Esophagus muscularis mucosa (tissue), 3 donors: Measurements from ENCODE around the gene SYNE1.

ENCODE experiments used
- POLR2A ChIP-seq: fragments of 450-650 bp; IDR thresholded peaks from one replicate; pipeline ENCODE4 v1.6.1; 2017; ENCODE audit warnings: antibody characterized with exemption, moderate library complexity, mild to moderate bottlenecking, low read depth
- POLR2AphosphoS5 ChIP-seq, 2 donors: sonication (generic); formaldehyde crosslinking; IDR thresholded peaks; one replicate each; pipeline ENCODE4 v1.6.1; 2017; ENCODE audit warnings: antibody characterized with exemption in 2 of 2
- TF ChIP-seq, protein P1 (sequence below), 3 experiments: fragments of 200-600 bp in 2 of 3; fragments of 450-650 bp in 1 of 3; sonication (generic) in 2 of 3; IDR thresholded peaks; one replicate each; pipeline ENCODE4 v1.5.1; 2017 to 2019; ENCODE audit warnings: antibody characterized with exemption in 3 of 3, mild to moderate bottlenecking in 2 of 3, moderate library complexity in 1 of 3

DNA sequence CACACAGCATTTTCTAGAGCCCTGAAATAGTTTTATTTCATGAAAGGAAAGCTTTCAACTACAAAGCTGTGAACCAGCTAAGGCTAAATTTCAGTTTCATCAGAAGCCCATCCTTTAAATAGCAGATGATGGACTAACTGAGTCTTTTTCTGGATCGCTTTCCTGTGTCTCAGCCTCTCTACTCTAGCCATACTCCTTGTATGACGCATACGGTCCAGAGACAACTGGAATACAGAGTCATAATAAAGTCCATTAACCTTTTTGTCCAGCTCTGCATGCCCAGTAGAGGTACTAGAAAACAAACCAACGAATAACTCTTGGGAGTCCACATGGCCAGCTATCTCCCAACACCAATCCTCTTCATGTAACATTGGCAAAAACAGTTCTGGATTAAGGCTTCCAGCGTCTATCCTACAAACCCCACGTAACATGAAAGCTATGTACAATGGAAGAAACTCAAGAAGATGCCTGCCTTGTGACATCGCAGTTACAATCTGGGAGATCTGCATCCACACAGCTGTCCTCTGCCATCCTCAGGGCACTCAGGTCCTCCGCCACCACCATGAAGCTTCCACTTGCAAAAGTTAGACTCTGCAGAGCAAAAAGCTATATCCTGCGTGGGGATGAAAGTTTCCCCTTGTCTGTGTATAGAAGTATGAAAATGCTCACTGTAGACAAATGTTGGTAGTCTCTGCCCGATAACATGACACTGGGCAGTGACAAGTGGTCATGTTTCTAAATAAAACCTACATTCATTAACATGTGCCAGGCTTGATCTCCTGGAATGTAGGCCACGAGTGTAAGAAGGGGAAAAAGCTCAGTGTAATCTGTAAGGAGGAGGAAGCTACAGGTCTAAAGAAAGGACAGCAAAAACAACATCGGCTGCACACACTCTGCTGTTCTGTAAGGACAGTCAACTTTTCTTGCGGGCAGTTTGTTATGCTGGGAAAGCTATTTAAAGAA is 469.2 kb downstream of the SYNE1 start:
- TF ChIP-seq, protein P1, sequence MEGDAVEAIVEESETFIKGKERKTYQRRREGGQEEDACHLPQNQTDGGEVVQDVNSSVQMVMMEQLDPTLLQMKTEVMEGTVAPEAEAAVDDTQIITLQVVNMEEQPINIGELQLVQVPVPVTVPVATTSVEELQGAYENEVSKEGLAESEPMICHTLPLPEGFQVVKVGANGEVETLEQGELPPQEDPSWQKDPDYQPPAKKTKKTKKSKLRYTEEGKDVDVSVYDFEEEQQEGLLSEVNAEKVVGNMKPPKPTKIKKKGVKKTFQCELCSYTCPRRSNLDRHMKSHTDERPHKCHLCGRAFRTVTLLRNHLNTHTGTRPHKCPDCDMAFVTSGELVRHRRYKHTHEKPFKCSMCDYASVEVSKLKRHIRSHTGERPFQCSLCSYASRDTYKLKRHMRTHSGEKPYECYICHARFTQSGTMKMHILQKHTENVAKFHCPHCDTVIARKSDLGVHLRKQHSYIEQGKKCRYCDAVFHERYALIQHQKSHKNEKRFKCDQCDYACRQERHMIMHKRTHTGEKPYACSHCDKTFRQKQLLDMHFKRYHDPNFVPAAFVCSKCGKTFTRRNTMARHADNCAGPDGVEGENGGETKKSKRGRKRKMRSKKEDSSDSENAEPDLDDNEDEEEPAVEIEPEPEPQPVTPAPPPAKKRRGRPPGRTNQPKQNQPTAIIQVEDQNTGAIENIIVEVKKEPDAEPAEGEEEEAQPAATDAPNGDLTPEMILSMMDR (IDR thresholded peaks at IDR 0.05) = no peak
- TF ChIP-seq POLR2A (no peak), POLR2AphosphoS5 (IDR thresholded peaks at IDR 0.05) (no peak)
